Limb (tissue), 2 donors: ENCODE results near the gene KDSR.

Experiments used
- DNase-seq, 2 donors: peaks; one replicate each; pipeline ENCODE4 v3.0.0-alpha.2; 2016; ENCODE audit errors: extremely low spot score in 2 of 2

KDSR gene

GRCh38 chr18:63322206-63322605 is 44.8 kb downstream of the KDSR start:
- no peak for DNase-seq

GRCh38 chr18:63321291-63321690 is 45.7 kb downstream of the KDSR start:
- no peak for DNase-seq

GRCh38 chr18:63320975-63321265 is 46.1 kb downstream of the KDSR start:
- DNase-seq: no peak

GRCh38 chr18:63320123-63320974 is 46.7 kb downstream of the KDSR start:
- peak; percentile 82 to 89 for DNase-seq

GRCh38 chr18:63319383-63320122 is 47.5 kb downstream of the KDSR start, which contains the start of gene BCL2:
Gene BCL2 (minus strand): TSS chr18:63319769.
- DNase-seq: peak; percentile 72 to 88

- no peak for DNase-seq
These were observed 48.1 kb downstream of the KDSR start for GRCh38 chr18:63318889-63319382.

GRCh38 chr18:63317982-63318888 is 48.8 kb downstream of the KDSR start:
- DNase-seq: peak in 1 of 2 donors; percentile 68

- no peak for DNase-seq
These were observed 49.5 kb downstream of the KDSR start for GRCh38 chr18:63317556-63317946.

GRCh38 chr18:63316612-63317555 is 50.1 kb downstream of the KDSR start:
- no peak for DNase-seq

GRCh38 chr18:63315876-63316275 is 51.1 kb downstream of the KDSR start:
- no peak for DNase-seq

- DNase-seq: no peak
These were observed 51.8 kb downstream of the KDSR start for GRCh38 chr18:63315131-63315662.

- no peak for DNase-seq
These were observed 52.8 kb downstream of the KDSR start for GRCh38 chr18:63314062-63314790.

GRCh38 chr18:63313396-63313917 is 53.5 kb downstream of the KDSR start:
- DNase-seq: no peak

- DNase-seq: no peak
These were observed 54.1 kb downstream of the KDSR start for GRCh38 chr18:63312737-63313395.

GRCh38 chr18:63312019-63312409 is 55.0 kb downstream of the KDSR start:
- no peak for DNase-seq

GRCh38 chr18:63311118-63312018 is 55.6 kb downstream of the KDSR start:
- no peak for DNase-seq

GRCh38 chr18:63309422-63309821 is 57.6 kb downstream of the KDSR start:
- no peak for DNase-seq
